ENCODE data around the gene TXNL4A.

The TXNL4A gene

GRCh38 chr18:79991494-79991893 is 3.1 kb upstream of the TXNL4A start:
- DNase-seq (ENCODE audit: low spot score), result no peak

DNA sequence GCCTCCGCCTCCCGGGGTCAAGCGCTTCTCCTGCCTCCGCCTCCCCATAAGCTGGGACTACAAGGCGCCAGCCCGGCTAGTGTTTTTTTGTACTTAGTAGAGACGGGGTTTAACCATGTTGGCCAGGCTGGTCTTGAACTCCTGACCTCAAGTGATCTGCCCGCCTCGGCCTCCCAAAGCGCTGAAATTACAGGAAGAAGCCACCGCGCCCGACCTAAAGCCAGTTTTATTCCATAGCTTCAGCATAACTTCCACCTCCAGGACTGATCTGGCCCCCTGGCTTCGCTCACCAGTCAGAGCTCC is 783 bp upstream of the TXNL4A start:
- no peak for DNase-seq (ENCODE audit: low spot score)

GRCh38 chr18:79988071-79988450 is 302 bp downstream of the TXNL4A start:
- DNase-seq (ENCODE audit: low spot score), result no peak

GRCh38 chr18:79987566-79987965 is 797 bp downstream of the TXNL4A start:
- no peak for DNase-seq (ENCODE audit: low spot score)

- no peak for DNase-seq (ENCODE audit: low spot score)
These were observed 1.6 kb downstream of the TXNL4A start for GRCh38 chr18:79986726-79987125.

DNA sequence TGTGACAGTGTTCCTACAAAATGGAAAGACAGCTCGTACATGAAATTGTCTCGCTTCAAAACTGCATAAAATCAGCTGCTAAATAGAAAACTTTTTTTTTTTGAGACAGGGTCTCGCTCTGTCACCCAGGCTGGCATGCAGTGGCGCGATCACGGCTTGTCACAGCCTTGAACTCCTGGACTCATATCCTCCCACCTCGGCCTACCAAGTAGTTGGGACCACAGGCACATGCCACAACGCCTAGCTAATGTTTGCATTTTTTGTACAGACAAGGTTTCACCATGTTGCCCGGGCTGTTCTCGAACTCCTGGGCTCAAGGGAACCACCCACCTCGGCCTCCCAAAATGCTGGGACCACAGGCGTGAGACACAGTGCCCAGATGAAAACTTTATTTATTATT is 3.2 kb downstream of the TXNL4A start:
- DNase-seq (ENCODE audit: low spot score), result no peak

DNA sequence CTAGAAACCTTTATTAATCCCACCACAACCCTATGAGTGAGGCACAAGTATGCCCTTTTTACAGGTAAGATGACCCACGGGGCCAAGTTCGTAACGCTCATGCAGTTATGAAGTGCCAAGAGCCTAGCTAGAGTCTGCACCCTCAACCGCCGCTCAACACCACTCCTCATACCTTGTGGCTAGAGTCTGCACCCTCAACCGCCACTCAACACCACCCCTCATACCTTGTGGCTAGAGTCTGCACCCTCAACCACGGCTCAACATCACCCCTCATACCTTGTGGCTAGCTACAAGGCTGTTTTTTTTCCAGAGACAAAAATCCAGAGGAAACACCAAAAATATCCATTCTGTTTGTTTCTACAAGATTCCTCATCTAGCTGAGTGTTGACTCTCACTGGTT is 4.6 kb downstream of the TXNL4A start:
- DNase-seq (ENCODE audit: low spot score), result no peak

DNA sequence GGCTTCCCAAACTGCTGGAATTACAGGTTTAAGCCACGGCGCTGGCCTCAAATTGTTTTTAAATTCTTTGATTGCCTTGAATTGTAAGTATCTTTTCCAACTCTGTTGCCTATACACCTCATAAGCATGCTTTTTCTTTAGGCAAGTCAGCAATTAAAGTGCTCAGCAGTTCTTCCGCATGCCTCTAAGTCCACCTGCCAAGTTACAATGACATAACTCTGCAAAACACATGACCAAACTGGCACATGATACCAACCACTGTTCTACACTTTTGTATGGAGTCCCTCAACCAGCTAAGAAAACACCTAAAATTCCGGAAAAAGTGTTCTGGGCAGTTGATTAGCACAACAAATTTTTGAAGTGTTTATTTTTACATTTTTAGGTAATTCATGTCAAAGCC is 5.1 kb downstream of the TXNL4A start:
- DNase-seq (ENCODE audit: low spot score), result no peak

- no peak for DNase-seq (ENCODE audit: low spot score)
These were observed 5.6 kb downstream of the TXNL4A start for GRCh38 chr18:79982736-79983135.

- DNase-seq (ENCODE audit: low spot score), result no peak
These were observed 7.8 kb downstream of the TXNL4A start for GRCh38 chr18:79980585-79980984.

DNA sequence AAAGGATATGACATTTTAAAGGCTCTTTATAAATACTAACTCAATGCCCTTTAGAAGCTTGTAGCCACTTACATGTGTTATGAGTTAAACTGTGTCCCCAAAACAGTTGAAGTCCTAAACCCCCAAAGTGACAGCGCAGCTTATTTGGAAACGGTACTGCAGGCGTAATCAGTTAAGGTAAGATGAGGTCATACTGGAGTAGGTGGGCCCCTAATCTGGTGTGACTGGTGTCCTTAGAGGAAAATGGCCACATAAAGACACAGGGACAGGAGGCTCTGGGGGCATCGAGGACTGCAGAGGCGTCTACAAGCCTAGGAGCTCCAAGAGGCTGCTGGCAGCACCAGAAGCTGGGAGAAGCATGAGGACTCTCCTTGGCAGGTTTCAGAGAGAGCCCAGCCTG is 8.5 kb downstream of the TXNL4A start:
- DNase-seq (ENCODE audit: low spot score), result no peak

- no peak for DNase-seq (ENCODE audit: low spot score)
These were observed 12.2 kb downstream of the TXNL4A start for GRCh38 chr18:79975985-79976680.

DNA sequence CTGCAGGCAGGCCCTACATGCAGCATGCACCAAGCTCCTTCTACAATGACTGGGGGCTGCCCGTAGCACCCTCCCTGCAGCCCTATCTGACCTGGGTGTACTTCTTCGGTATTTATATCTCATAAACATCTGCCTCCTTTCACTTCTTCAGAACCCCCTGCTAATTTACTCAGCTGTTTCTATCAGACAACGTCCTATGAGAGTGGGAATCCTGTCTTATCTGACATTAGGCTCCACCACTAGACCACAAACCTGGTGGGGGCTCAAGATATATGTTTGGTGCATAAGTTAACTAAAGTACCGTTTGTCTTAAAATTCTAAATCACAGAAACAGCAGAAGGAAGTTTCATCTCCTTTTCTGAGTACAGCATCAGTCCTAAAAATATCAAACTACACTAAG is 13.3 kb downstream of the TXNL4A start:
- no peak for DNase-seq (ENCODE audit: low spot score)

DNA sequence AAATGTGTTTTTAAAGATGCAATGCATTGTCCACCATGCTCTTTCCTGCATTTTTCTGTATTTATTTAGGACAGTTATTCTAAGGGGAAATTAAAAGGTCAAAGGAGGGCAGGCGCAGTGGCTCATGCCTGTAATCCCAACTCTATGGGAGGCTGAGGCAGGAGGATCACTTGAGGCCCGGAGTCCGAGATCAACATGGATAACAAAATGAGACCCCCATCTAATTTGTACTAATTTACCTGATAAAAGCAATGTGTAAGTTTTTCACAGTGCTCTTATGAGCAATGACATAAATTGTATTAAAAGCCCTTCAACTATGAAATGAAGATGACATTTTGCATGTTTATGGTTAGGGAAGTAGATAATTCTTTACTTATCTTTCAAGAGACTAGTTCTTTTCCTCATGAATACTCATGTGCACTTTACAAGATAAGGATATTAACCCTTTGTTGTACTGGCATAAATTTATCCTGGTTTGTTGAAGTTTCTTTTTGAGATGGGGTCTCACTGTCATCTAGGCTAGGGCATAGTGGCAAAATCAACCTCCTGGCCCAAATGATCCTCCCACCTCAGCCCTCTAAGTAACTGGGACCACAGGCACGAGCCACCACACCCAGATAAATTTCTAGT is 14.2 kb downstream of the TXNL4A start:
- no peak for DNase-seq (ENCODE audit: low spot score)

- DNase-seq (ENCODE audit: low spot score), result no peak
These were observed 14.8 kb downstream of the TXNL4A start for GRCh38 chr18:79973517-79973916.

- no peak for DNase-seq (ENCODE audit: low spot score)
These were observed 15.6 kb downstream of the TXNL4A start for GRCh38 chr18:79972720-79973119.

DNA sequence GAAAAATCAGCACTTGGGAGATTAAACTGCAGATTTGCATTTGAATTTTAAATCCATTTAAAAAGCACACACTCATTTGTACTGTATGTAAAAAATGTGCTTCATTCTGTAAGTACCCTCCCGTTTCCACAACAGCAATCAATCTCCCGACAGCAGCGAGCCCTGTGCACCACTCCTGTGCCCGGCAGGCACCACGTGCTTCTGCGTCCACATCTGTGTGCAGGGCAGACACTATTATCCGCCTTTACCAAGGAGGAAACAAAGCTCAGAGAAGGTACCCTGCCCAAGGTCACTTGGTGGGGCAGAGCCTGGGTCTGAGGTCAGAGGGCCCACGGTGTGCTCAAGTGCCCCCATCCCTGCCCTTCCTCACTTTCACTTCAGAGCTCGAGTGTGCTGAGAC is 16.4 kb downstream of the TXNL4A start:
- no peak for DNase-seq (ENCODE audit: low spot score)

DNA sequence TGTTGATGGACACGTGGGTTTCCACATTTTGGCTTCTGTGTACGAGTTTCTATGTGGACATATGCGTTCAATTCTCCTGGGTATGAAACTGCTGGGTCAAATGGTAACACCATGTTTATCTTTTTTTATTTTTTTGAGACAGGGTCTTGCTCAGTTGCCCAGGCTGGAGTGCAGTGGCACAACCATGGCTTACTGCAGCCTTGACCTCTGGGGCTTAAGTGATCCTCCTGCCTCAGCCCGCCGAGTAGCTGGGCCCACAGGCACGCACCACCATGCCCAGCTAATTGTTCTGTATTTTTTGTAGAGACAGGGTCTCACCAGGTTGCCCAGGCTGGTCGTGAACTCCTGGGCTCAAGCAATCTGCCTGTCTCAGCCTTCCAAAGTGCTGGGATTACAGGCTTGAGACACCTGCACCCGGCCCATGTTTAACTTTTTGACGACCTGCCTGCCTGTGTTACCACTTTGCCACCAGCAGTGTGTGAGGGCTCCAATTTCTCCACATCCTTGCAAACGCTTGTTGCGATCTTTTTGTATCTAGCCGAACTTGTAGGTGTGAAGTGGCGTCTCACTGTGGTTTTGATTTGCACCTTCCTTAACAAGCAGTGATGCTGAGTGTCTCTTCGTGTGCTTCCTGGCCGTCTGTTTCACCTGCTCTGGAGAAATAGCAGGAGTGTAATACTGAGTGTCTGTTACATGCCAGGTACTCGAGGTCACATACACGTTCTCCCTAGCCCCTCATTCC is 17.0 kb downstream of the TXNL4A start:
- DNase-seq (ENCODE audit: low spot score), result no peak

GRCh38 chr18:79970419-79971133 is 17.8 kb downstream of the TXNL4A start:
- no peak for DNase-seq (ENCODE audit: low spot score)

DNA sequence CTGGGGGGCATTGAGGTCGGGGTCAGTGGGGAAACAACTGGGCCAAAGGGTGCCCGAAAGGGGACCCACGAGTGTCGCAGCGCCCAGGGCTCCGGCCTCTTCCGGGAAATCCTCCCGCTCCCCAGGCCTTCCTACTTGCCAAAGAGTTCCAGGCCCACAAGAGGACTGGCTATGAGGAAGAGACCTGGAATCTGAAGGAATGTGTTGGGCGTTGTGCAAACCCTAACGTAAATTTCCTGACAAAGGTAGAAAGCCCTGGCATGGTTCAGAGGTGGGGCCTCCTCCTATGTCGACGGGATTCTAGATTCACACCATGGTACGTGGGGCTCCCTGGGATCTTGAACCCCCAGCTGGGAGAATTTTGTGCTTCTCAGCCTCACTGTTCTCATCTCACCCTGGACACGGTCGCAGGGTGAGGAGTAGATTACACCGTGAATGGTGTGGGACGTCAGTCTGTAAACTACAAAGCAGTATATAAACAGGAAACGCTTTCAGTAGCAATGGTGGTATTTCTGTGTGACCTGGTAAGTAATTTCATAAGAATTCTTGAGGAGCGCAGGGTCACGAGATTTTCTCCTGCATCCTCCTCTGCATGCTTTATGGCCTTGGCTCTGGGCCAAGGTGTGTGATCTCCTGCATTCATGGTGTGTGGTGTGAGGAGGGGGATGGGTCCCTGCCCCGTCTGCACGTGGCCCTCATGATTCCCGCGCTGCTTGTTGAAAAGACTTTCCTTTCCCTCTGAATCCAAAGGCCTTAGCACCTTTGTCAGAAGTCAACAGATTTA is 23.1 kb downstream of the TXNL4A start:
- no peak for DNase-seq (ENCODE audit: low spot score)

DNA sequence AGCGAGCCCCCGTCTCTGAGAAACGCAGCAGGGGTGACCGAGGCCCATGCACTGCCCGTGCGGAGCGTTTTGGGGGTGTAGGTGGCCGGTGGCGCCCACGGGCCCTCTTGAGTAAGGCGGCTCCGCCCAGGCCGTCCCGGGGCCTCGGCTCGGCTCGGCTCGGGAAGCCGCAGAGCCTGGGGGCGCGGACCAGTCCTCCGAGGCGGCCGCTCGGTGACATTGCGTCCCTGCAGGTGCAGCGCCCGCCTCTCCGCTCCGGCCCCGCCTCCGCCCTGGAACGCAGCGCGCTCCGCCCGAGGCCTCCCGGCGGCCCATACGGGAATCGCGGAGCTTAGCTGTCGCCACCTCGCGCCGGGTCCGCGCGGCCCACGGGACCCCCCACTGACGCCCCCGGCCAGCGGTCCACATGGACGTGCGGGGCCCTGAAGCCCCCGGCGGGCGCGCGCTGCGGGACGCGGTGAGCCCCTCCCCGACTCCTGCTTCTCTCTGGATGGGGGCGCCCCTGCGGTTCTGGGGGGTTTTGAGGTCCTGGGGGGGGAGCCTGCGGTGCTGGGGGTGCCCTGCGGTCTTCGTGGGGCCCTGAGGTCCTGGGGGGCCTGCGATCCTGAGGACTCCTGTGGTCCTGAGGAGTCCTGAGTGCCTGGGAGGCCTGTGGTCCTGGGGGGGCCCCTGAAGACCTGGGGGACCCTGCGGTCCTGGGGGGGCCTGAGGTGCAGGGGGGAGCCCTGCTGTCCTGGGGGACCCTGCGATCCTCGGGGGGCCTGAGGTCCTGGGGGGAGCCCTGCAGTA is 23.8 kb downstream of the TXNL4A start, which contains the start of gene HSBP1L1:
Gene HSBP1L1 (plus strand): TSS at position 314 of the 789 bp plus-strand sequence. CDS start 93 bp downstream, at position 407.
- no peak for DNase-seq (ENCODE audit: low spot score)

Data from left forelimb (tissue), 1 donor.